ENCODE results near the gene VAV1.
A peak's percentile ranks its signal among the peaks of the same experiment; 100 is the strongest.

Gene VAV1

GRCh38 chr19:6828306-6828697 lies 55.8 kb downstream of the VAV1 start:
- H3K9me3 ChIP-seq (ENCODE audit: control insufficient read depth, insufficient read depth, low read depth, low read length): no peaks in the 10 kb centered on the region
- H3K36me3 ChIP-seq (ENCODE audit: control insufficient read depth in 2 of 2, insufficient read depth in 1 of 2, low read length in 2 of 2): no peaks in the 10 kb centered on the region
- peak overlapping the region; percentile 2; the same call in 1 of the 2 replicates for H3K27ac ChIP-seq (ENCODE audit: extremely low read depth, low read depth, low read length)
- H3K4me1 ChIP-seq (ENCODE audit: control insufficient read depth, insufficient read depth, low read length): no peaks in the 10 kb centered on the region; the same call in 1 of the 2 replicates
- ChIA-PET CTCF (interaction anchor here (0.6 kb wide), 1 partner anchor 59 kb away, joined by 3 read pairs; no protein-coding TSS in a partner anchor), POLR2A (interaction anchor here (0.6 kb wide), 1 partner anchor 429 kb away, joined by 8 read pairs; no protein-coding TSS in a partner anchor)
- peak overlapping the region; percentile 29 for H3K4me3 ChIP-seq (ENCODE audit: low read depth, low read length)
- no peak for TF ChIP-seq TCF7L2 (IDR thresholded peaks at IDR 0.05; ENCODE audit: borderline replicate concordance, low read depth, low read length)
- no peak for TF ChIP-seq ZNF747 (tag by site-specific recombination; IDR thresholded peaks at IDR 0.05)
- TF ChIP-seq ZNF521 (tag by site-specific recombination; IDR thresholded peaks at IDR 0.05): no peak
- no peak for TF ChIP-seq ZNF514 (tag by site-specific recombination; IDR thresholded peaks at IDR 0.05)
- peak; percentile 43; the same call in 1 of the 2 replicates for TF ChIP-seq GLIS1 (tag by site-specific recombination; IDR thresholded peaks at IDR 0.05)
- no peak for TF ChIP-seq ZFP69B (tag by site-specific recombination; IDR thresholded peaks at IDR 0.05)
- 0 out of 2 replicates have a peak, but pooled peaks have one; percentile 45 for TF ChIP-seq EGR2 (tag by site-specific recombination; IDR thresholded peaks at IDR 0.05; ENCODE audit: low read depth)
- TF ChIP-seq KLF8 (tag by site-specific recombination; IDR thresholded peaks at IDR 0.05): 0 out of 2 replicates have a peak, but pooled peaks have one; percentile 6
- TF ChIP-seq ZEB2 (tag by site-specific recombination; IDR thresholded peaks at IDR 0.05): 0 out of 2 replicates have a peak, but pooled peaks have one; percentile 25
- TF ChIP-seq ZFP3 (tag by site-specific recombination; IDR thresholded peaks at IDR 0.05; ENCODE audit: low read depth): no peak
- TF ChIP-seq HIC1 (tag by site-specific recombination; IDR thresholded peaks at IDR 0.05): 0 out of 2 replicates have a peak, but pooled peaks have one; percentile 27
- TF ChIP-seq ZNF76 (tag by site-specific recombination; IDR thresholded peaks at IDR 0.05; ENCODE audit: borderline replicate concordance, low read depth): no peak
- no peak for TF ChIP-seq ZNF280C (tag by site-specific recombination; IDR thresholded peaks at IDR 0.05)
- peak; percentile 56; the same call in 1 of the 2 replicates for TF ChIP-seq GLIS2 (tag by site-specific recombination; IDR thresholded peaks at IDR 0.05)
- TF ChIP-seq ZNF629 (tag by site-specific recombination; IDR thresholded peaks at IDR 0.05): peak; percentile 78
- no peak for TF ChIP-seq ZNF146 (tag by site-specific recombination; IDR thresholded peaks at IDR 0.05)
- TF ChIP-seq ZNF558 (tag by site-specific recombination; IDR thresholded peaks at IDR 0.05): no peak
- peak; percentile 17; the same call in 1 of the 2 replicates for TF ChIP-seq ZXDB (tag by site-specific recombination; IDR thresholded peaks at IDR 0.05)
- TF ChIP-seq ZBTB6 (tag by site-specific recombination; IDR thresholded peaks at IDR 0.05): peak; percentile 79
- peak; percentile 64 for TF ChIP-seq ZFHX2 (tag by site-specific recombination; conservative IDR thresholded peaks at IDR 0.05)
- no peak for TF ChIP-seq ZNF10 (tag by site-specific recombination; IDR thresholded peaks at IDR 0.05)
- no peak for TF ChIP-seq ZNF157 (tag by site-specific recombination; IDR thresholded peaks at IDR 0.05)
- TF ChIP-seq ZBTB10 (tag by site-specific recombination; IDR thresholded peaks at IDR 0.05): peak; percentile 56
- TF ChIP-seq ZNF639 (tag by site-specific recombination; IDR thresholded peaks at IDR 0.05): peak; percentile 28; the same call in 1 of the 2 replicates
- TF ChIP-seq ZNF701 (tag by site-specific recombination; IDR thresholded peaks at IDR 0.05): no peak
- TF ChIP-seq SP7 (tag by site-specific recombination; IDR thresholded peaks at IDR 0.05): peak; percentile 44; the same call in 1 of the 2 replicates
- peak; percentile 49; the same call in 1 of the 2 replicates for TF ChIP-seq ZBTB21 (tag by site-specific recombination; IDR thresholded peaks at IDR 0.05)
- 0 out of 2 replicates have a peak, but pooled peaks have one; percentile 27 for TF ChIP-seq BCL11A (tag by site-specific recombination; IDR thresholded peaks at IDR 0.05; ENCODE audit: low read depth)
- TF ChIP-seq ZSCAN30 (tag by site-specific recombination; IDR thresholded peaks at IDR 0.05): no peak
- TF ChIP-seq ZNF366 (tag by site-specific recombination; conservative IDR thresholded peaks at IDR 0.05): peak; percentile 66

All from HEK293 (cell line).